Stimulated activated CD8-positive, alpha-beta memory T cell treated with anti-CD3 and anti-CD28 coated beads, Interleukin-12 subunit alpha, Interleukin-12 subunit beta, amount 100 ng/mL, for 24 hours (primary cell): ENCODE results near the gene TIGD7.

Source experiments
- DNase-seq: peaks from one replicate; pipeline ENCODE4 v3.0.0-alpha.2; 2020; ENCODE audit errors: extremely low read depth

Gene TIGD7

GRCh38 chr16:3305109-3306068, at the start of gene TIGD7, which contains the start of gene ZNF75A:
TIGD7 (minus strand) TSS chr16:3305430; CDS start chr16:3300614, 4,816 bp downstream.
ZNF75A (plus strand) TSS chr16:3305497; CDS start chr16:3308429, 2,932 bp downstream.
- peak; percentile 50 for DNase-seq

GRCh38 chr16:3349175-3349574, 43.9 kb upstream of the TIGD7 start:
- no peak for DNase-seq

- DNase-seq = no peak
Measured at GRCh38 chr16:3348547-3349167, 43.4 kb upstream of the TIGD7 start.

GRCh38 chr16:3347586-3347985, 42.4 kb upstream of the TIGD7 start:
- DNase-seq = no peak

GRCh38 chr16:3346041-3346440, 40.8 kb upstream of the TIGD7 start:
- DNase-seq = no peak

- DNase-seq = no peak
Measured at GRCh38 chr16:3328643-3329042, 23.4 kb upstream of the TIGD7 start.

- DNase-seq = no peak
Measured at GRCh38 chr16:3328104-3328503, 22.9 kb upstream of the TIGD7 start.

- DNase-seq = no peak
Measured at GRCh38 chr16:3327514-3327913, 22.3 kb upstream of the TIGD7 start.

- DNase-seq = no peak
Measured at GRCh38 chr16:3321816-3322215, 16.6 kb upstream of the TIGD7 start.

- DNase-seq = no peak
Measured at GRCh38 chr16:3317315-3317999, 12.2 kb upstream of the TIGD7 start.

- DNase-seq = no peak
Measured at GRCh38 chr16:3311496-3311895, 6.3 kb upstream of the TIGD7 start.

GRCh38 chr16:3306078-3306477, 848 bp upstream of the TIGD7 start:
- DNase-seq = no peak

GRCh38 chr16:3304370-3304769, 860 bp downstream of the TIGD7 start:
- DNase-seq = no peak

- no peak for DNase-seq
Measured at GRCh38 chr16:3295783-3296182, 9.4 kb downstream of the TIGD7 start.

- DNase-seq = no peak
Measured at GRCh38 chr16:3295209-3295608, 10.0 kb downstream of the TIGD7 start.

GRCh38 chr16:3292604-3293003, 12.6 kb downstream of the TIGD7 start:
- no peak for DNase-seq

GRCh38 chr16:3289998-3290673, 15.1 kb downstream of the TIGD7 start:
- DNase-seq = no peak

GRCh38 chr16:3285131-3285530, 20.1 kb downstream of the TIGD7 start:
- DNase-seq = no peak

- DNase-seq = no peak
Measured at GRCh38 chr16:3283543-3284447, 21.4 kb downstream of the TIGD7 start.

GRCh38 chr16:3282730-3283542, 22.3 kb downstream of the TIGD7 start, which contains the start of gene ZNF263:
ZNF263 (plus strand) TSS chr16:3283491; CDS start chr16:3283819, 328 bp downstream.
- peak; percentile 82 for DNase-seq
